GM12878 (cell line): ENCODE results near the gene KCNJ12. TPM values are rescaled to one million over a fixed set of nuclear protein-coding genes. Genes with fewer than 3 reads are reported as not detected.

Source experiments
- ATAC-seq: fragments of 200-7000 bp; cut with Tn5 transposase; 3 replicates; pipeline ENCODE4 v1.9.1; 2020; ENCODE audit warnings: mild to moderate bottlenecking, moderate library complexity
- BruUV-seq: library from RNA; stranded (reverse); fragments of 400-500 nt; replicated peaks from 2 replicates; lab custom pipeline; 2021; lab: Mats Ljungman, UMichigan
- CTCF ChIA-PET: fragments of 300-600 bp; sonication (Branson Sonifier 250); formaldehyde crosslinking; extraction: SDS; loops from one replicate; lab custom pipeline; 2021; ENCODE audit warnings: inconsistent platforms; lab: Yijun Ruan, JAX
- POLR2A ChIA-PET: fragments of 350-600 bp; formaldehyde crosslinking; extraction: SDS; loops from one replicate; lab custom pipeline; 2021; ENCODE audit warnings: inconsistent platforms; lab: Charles Lee
- RAD21 ChIA-PET: fragments of 300-600 bp; sonication (Branson Sonifier 250); formaldehyde crosslinking; loops from one replicate; lab custom pipeline; 2023; ENCODE audit warnings: antibody characterized with exemption; ENCODE audit not compliant: unreplicated experiment; lab: Charles Lee
- SMC1A ChIA-PET: fragments of 300-600 bp; sonication (Branson Sonifier 250); formaldehyde crosslinking; loops from one replicate; lab custom pipeline; 2023; ENCODE audit not compliant: unreplicated experiment, uncharacterized antibody; lab: Charles Lee
- DNase-seq: peaks from one replicate; pipeline ENCODE4 v3.0.0-alpha.2; 2011; ENCODE audit warnings: low read depth, low spot score
- FAIRE-seq: peaks from 3 replicates; lab custom pipeline; 2011; peaks lifted over from hg19 to GRCh38; lab: Jason Lieb, UNC
- H2AFZ ChIP-seq: 2 replicates; pipeline ENCODE4 v1.6.0; 2011; ENCODE audit warnings: low read depth, low read length, control low read depth; ENCODE audit not compliant: control insufficient read depth
- H3K27ac ChIP-seq: 2 replicates; pipeline ENCODE4 v1.5.1; 2011; ENCODE audit warnings: control low read depth; ENCODE audit not compliant: control insufficient read depth, insufficient read depth
- H3K27me3 ChIP-seq, 2 experiments: replicated peaks in 1 of 2; 2 replicates each; pipeline versions ENCODE4 v1.6.0 to v1.6.1; 2011; ENCODE audit warnings: low read length in 1 of 2; ENCODE audit not compliant: control insufficient read depth in 2 of 2, insufficient read depth in 2 of 2
- H3K36me3 ChIP-seq, 2 experiments: 2 replicates each; pipeline ENCODE4 v1.5.1; 2011; ENCODE audit warnings: low read length in 1 of 2; ENCODE audit not compliant: control insufficient read depth in 2 of 2, insufficient read depth in 2 of 2
- H3K4me1 ChIP-seq: 2 replicates; pipeline ENCODE4 v1.6.1; 2011; ENCODE audit warnings: mild to moderate bottlenecking, low read length, moderate library complexity, mixed read lengths; ENCODE audit not compliant: control insufficient read depth, insufficient read depth
- H3K4me2 ChIP-seq: 2 replicates; pipeline ENCODE4 v1.6.0; 2011; ENCODE audit warnings: control low read depth; ENCODE audit not compliant: control insufficient read depth, insufficient read depth
- H3K4me3 ChIP-seq: fragments of 200-600 bp; sonication (generic); 2 replicates; pipeline ENCODE4 v1.5.1; 2016
- H3K79me2 ChIP-seq: 2 replicates; pipeline ENCODE4 v1.6.0; 2011; ENCODE audit warnings: low read length; ENCODE audit not compliant: control insufficient read depth, insufficient read depth
- H3K9ac ChIP-seq: 2 replicates; pipeline ENCODE4 v1.8.0; 2011; ENCODE audit warnings: low read length, control low read depth, mixed read lengths; ENCODE audit not compliant: control insufficient read depth, insufficient read depth
- H3K9me3 ChIP-seq: replicated peaks from 3 replicates; pipeline ENCODE4 v1.5.1; 2011; ENCODE audit warnings: mild to moderate bottlenecking, low read length; ENCODE audit not compliant: control insufficient read depth, insufficient read depth
- H4K20me1 ChIP-seq: 2 replicates; pipeline ENCODE4 v1.6.0; 2011; ENCODE audit not compliant: control insufficient read depth, insufficient read depth
- ATF7 ChIP-seq: fragments of 450-650 bp; IDR thresholded peaks from 2 replicates; pipeline ENCODE4 v1.6.1; 2016; ENCODE audit warnings: low read depth, mild to moderate bottlenecking
- BHLHE40 ChIP-seq, 2 experiments: fragments of 450-650 bp in 1 of 2; IDR thresholded peaks; 2 replicates each; pipeline ENCODE4 v1.6.1; 2011 to 2017; ENCODE audit warnings: low read depth in 2 of 2, borderline replicate concordance in 1 of 2, improper control_type of control experiment in 1 of 2, low read length in 1 of 2, mild to moderate bottlenecking in 1 of 2
- CBFB ChIP-seq: IDR thresholded peaks from 2 replicates; pipeline ENCODE4 v1.6.1; 2016; ENCODE audit warnings: antibody characterized with exemption, low read depth
- CBX3 ChIP-seq: fragments of 200-600 bp; sonication (generic); IDR thresholded peaks from 2 replicates; pipeline ENCODE4 v1.6.1; 2016; ENCODE audit warnings: low read depth, borderline replicate concordance
- CEBPB ChIP-seq, 2 experiments: fragments of 150-350 bp in 1 of 2; IDR thresholded peaks; 2 replicates each; pipeline ENCODE4 v1.6.1; 2012 to 2014; ENCODE audit warnings: low read depth in 2 of 2, low read length in 2 of 2, borderline replicate concordance in 1 of 2, inconsistent platforms in 1 of 2
- CREM ChIP-seq: IDR thresholded peaks from 2 replicates; pipeline ENCODE4 v1.6.1; 2014; ENCODE audit warnings: antibody characterized with exemption, low read depth
- E4F1 ChIP-seq: fragments of 450-650 bp; IDR thresholded peaks from 2 replicates; pipeline ENCODE4 v1.6.1; 2018; ENCODE audit warnings: borderline replicate concordance, mild to moderate bottlenecking; ENCODE audit not compliant: partially characterized antibody
- FOXK2 ChIP-seq: fragments of 450-650 bp; IDR thresholded peaks from 2 replicates; pipeline ENCODE4 v1.6.1; 2017; ENCODE audit warnings: mild to moderate bottlenecking, moderate library complexity
- GATAD2B ChIP-seq: fragments of 450-650 bp; conservative IDR thresholded peaks from 2 replicates; pipeline ENCODE4 v1.6.1; 2017; ENCODE audit warnings: low read depth, mild to moderate bottlenecking, moderate library complexity
- HDAC6 ChIP-seq: fragments of 200-600 bp; sonication (generic); IDR thresholded peaks from one replicate; pipeline ENCODE4 v1.8.0; 2017; ENCODE audit warnings: antibody characterized with exemption; ENCODE audit not compliant: unreplicated experiment
- JUND ChIP-seq: IDR thresholded peaks from 2 replicates; pipeline ENCODE4 v1.6.1; 2012; ENCODE audit warnings: low read depth, mild to moderate bottlenecking, low read length, improper control_type of control experiment, moderate library complexity
- MAX ChIP-seq: IDR thresholded peaks from 2 replicates; pipeline ENCODE4 v1.6.1; 2012; ENCODE audit warnings: low read depth, low read length, improper control_type of control experiment
- NFYB ChIP-seq: IDR thresholded peaks from 2 replicates; pipeline ENCODE4 v1.6.1; 2011; ENCODE audit warnings: low read depth, mild to moderate bottlenecking, low read length, improper control_type of control experiment, moderate library complexity; ENCODE audit not compliant: insufficient read depth
- RELB ChIP-seq: fragments of 450-650 bp; IDR thresholded peaks from 2 replicates; pipeline ENCODE4 v1.6.1; 2017; ENCODE audit warnings: low read depth, mild to moderate bottlenecking, moderate library complexity
- SPI1 ChIP-seq: IDR thresholded peaks from 2 replicates; pipeline ENCODE4 v1.6.1; 2011; ENCODE audit warnings: low read depth, mild to moderate bottlenecking, low read length, moderate library complexity, borderline replicate concordance; ENCODE audit not compliant: insufficient read depth
- SREBF2 ChIP-seq: IDR thresholded peaks from 2 replicates; pipeline ENCODE4 v1.6.1; 2012; ENCODE audit warnings: mild to moderate bottlenecking, low read length
- YBX1 ChIP-seq: fragments of 450-650 bp; IDR thresholded peaks from 2 replicates; pipeline ENCODE4 v1.6.1; 2016; ENCODE audit warnings: antibody characterized with exemption
- WGBS: methylation state at CpG from one replicate; pipeline ENCODE4 v1.1.6; 2016; ENCODE audit warnings: low lambda C conversion rate; ENCODE audit not compliant: insufficient replicate concordance, insufficient coverage; ENCODE audit errors: missing lambda C conversion rate; 5-methylcytosine and 5-hydroxymethylcytosine counted together
- in situ Hi-C: fragments of 300-500 bp; cut with MboI; formaldehyde crosslinking; loops from 9 replicates; pipeline ENCODE4 v1.14.3; 2018; ENCODE audit warnings: mixed read lengths
- intact Hi-C: fragments of 100-400 bp; cut with micrococcal nuclease; formaldehyde crosslinking; loops from one replicate; pipeline ENCODE4 v1.14.2; 2022; ENCODE audit not compliant: unreplicated experiment
- polyA plus RNA-seq, 11 experiments: library from polyadenylated mRNA; depleted of rRNA in 4 of 11; unstranded in 6 of 11; stranded (reverse) in 5 of 11; fragments of >200 nt; fragmentation: Nextera tagmentation in 4 of 11; fragmentation: Illumina TruSeq in 1 of 11; extraction: Ambion mirVana in 4 of 11; extraction: Trizol in 1 of 11; gene quantifications; 1 replicate in 1 of 11; 2 replicates in 10 of 11; pipeline versions ENCODE4 v1.2.1 to v1.2.3, GENCODE V29; 2011 to 2016; ENCODE audit warnings: inconsistent platforms in 2 of 11, missing spikeins in 2 of 11, low read depth in 1 of 11
- total RNA-seq, 4 experiments: library from RNA; depleted of rRNA in 3 of 4; stranded (reverse); fragments of >200 nt in 3 of 4; fragmentation: Illumina TruSeq in 1 of 4; extraction: Trizol in 1 of 4; gene quantifications; 2 replicates each; pipeline versions ENCODE4 v1.2.1 to v1.2.3, GENCODE V29; 2013 to 2021

The KCNJ12 gene
- total and polyA plus RNA-seq, 10 of the 15 experiments (the other 5 are each of a cell fraction or from before 2014, with no cell fraction given) = 0.04 to 0.21 (median 0.09) TPM; not detected in 3

GRCh38 chr17:21376759-21377690 lies 868 bp downstream of the KCNJ12 start:
- Histone ChIP-seq H3K27me3 (no peaks in the 10 kb centered on the region; a peak in 2 of 4 replicates), H3K79me2 (no peaks in the 10 kb centered on the region), H3K4me2 (no peak overlapping the region), H3K27ac (no peak overlapping the region), H3K36me3 (no peaks in the 10 kb centered on the region), H3K9ac (no peak overlapping the region), H3K4me1 (no peaks in the 10 kb centered on the region; the same call in 1 of the 2 replicates), H3K9me3 (no peaks in the 10 kb centered on the region), H3K4me3 (no peak overlapping the region), H4K20me1 (no peaks in the 10 kb centered on the region), H2AFZ (no peak overlapping the region)
- ATAC-seq (no peak), FAIRE-seq (no peak), DNase-seq (no peak)
- WGBS = 10% methylated on average over 76 of the region's 80 CpGs
- ChIA-PET SMC1A (no interaction called here), RAD21 (no interaction called here), POLR2A (no interaction called here), CTCF (no interaction called here)
- TF ChIP-seq RELB (no peak), ATF7 (no peak), CREM (no peak), GATAD2B (no peak), NFYB (no peak), CBX3 (no peak), E4F1 (no peak), CBFB (no peak), BHLHE40 (IDR thresholded peaks at IDR 0.05; ENCODE audit: borderline replicate concordance in 1 of 2, low read depth in 2 of 2, low read length in 1 of 2) (no peak), FOXK2 (no peak), SPI1 (no peak), MAX (no peak), SREBF2 (no peak), JUND (no peak), HDAC6 (no peak), CEBPB (IDR thresholded peaks at IDR 0.05; ENCODE audit: borderline replicate concordance in 1 of 2, low read depth in 2 of 2, low read length in 2 of 2) (no peak), YBX1 (no peak)
- BruUV-seq = no TSS peak
- in situ Hi-C loops = no loop called here
- intact Hi-C loops = loop anchor here (5.0 kb wide), 1 partner anchor 95 kb away; the partner anchor contains the start of gene MAP2K3
